Activated CD8-positive, alpha-beta memory T cell treated with anti-CD3 and anti-CD28 coated beads, Interleukin-2, amount 10 ng/mL, durations not matched to agents 7 days and 5 days (primary cell): ENCODE results near the gene SIN3B. TPM values are rescaled to one million over a fixed set of nuclear protein-coding genes. Genes with fewer than 3 reads are reported as not detected.
A peak's percentile ranks its signal among the peaks of the same experiment; 100 is the strongest.

Experiments
- ATAC-seq: fragments of 150-1000 bp; cut with Tn5 transposase; one replicate; pipeline ENCODE4 v1.10.0; 2021; ENCODE audit warnings: moderate library complexity
- CTCF ChIA-PET: fragments of 350-600 bp; sonication (Branson Sonifier 250); formaldehyde crosslinking; loops from one replicate; lab custom pipeline; 2021; ENCODE audit warnings: antibody characterized with exemption; lab: Charles Lee
- DNase-seq: peaks from one replicate; pipeline ENCODE4 v3.0.0-alpha.2; 2020
- H3K27ac Mint-ChIP-seq: one replicate; pipeline ENCODE4 v1.8.0; 2021; ENCODE audit warnings: mild to moderate bottlenecking, mixed read lengths
- H3K27me3 Mint-ChIP-seq: one replicate; pipeline ENCODE4 v1.8.0; 2021; ENCODE audit warnings: mixed read lengths
- H3K36me3 Mint-ChIP-seq: one replicate; pipeline ENCODE4 v1.8.0; 2021; ENCODE audit warnings: mild to moderate bottlenecking, mixed read lengths
- H3K4me1 Mint-ChIP-seq: one replicate; pipeline ENCODE4 v1.8.0; 2021; ENCODE audit warnings: mixed read lengths
- H3K4me3 Mint-ChIP-seq: one replicate; pipeline ENCODE4 v1.8.0; 2021; ENCODE audit warnings: mild to moderate bottlenecking, moderate library complexity, mixed read lengths
- H3K9me3 Mint-ChIP-seq: one replicate; pipeline ENCODE4 v1.8.0; 2022; ENCODE audit warnings: low read depth, mixed read lengths
- total RNA-seq, 2 experiments: library from RNA; stranded (reverse); gene quantifications; one replicate each; pipeline ENCODE4 v1.2.3, GENCODE V29; 2021

The SIN3B gene
- total RNA-seq, 2 experiments from 2014 or later, result 29.1 to 30.5 TPM

- Mint-ChIP-seq H3K27me3 (no peaks in the 10 kb centered on the region), H3K27ac (no peak overlapping the region)
- no peak for ATAC-seq
These were observed 47.7 kb downstream of the SIN3B start for GRCh38 chr19:16876904-16877361.

GRCh38 chr19:16877581-16877980 is 48.4 kb downstream of the SIN3B start:
- no peak overlapping the region for H3K27ac Mint-ChIP-seq
- H3K36me3 Mint-ChIP-seq, result peaks cover 77% of the 10 kb centered on the region
- no peak overlapping the region for H3K4me3 Mint-ChIP-seq
- H3K9me3 Mint-ChIP-seq, result peaks cover 21% of the 10 kb centered on the region
- no peak for ATAC-seq
- no peak for DNase-seq
- H3K27me3 Mint-ChIP-seq, result no peaks in the 10 kb centered on the region
- CTCF ChIA-PET, result no interaction called here
- peaks cover 20% of the 10 kb centered on the region for H3K4me1 Mint-ChIP-seq

More at GRCh38 chr19:16876904-16877361, 47.7 kb downstream of the SIN3B start:
- Mint-ChIP-seq H3K4me1 (peaks cover 20% of the 10 kb centered on the region), H3K36me3 (peaks cover 78% of the 10 kb centered on the region), H3K9me3 (peaks cover 17% of the 10 kb centered on the region), H3K4me3 (no peak overlapping the region)
- DNase-seq, result no peak
- CTCF ChIA-PET, result no interaction called here

GRCh38 chr19:16878181-16878965 is 49.2 kb downstream of the SIN3B start:
- Mint-ChIP-seq H3K27me3 (no peaks in the 10 kb centered on the region), H3K4me1 (peaks cover 23% of the 10 kb centered on the region), H3K4me3 (no peak overlapping the region), H3K27ac (no peak overlapping the region), H3K36me3 (peaks cover 72% of the 10 kb centered on the region), H3K9me3 (peaks cover 26% of the 10 kb centered on the region)
- CTCF ChIA-PET, result no interaction called here
- ATAC-seq (no peak), DNase-seq (no peak)

- Mint-ChIP-seq H3K4me3 (no peak overlapping the region), H3K4me1 (peaks cover 21% of the 10 kb centered on the region), H3K9me3 (peaks cover 16% of the 10 kb centered on the region), H3K27me3 (no peaks in the 10 kb centered on the region), H3K27ac (no peak overlapping the region), H3K36me3 (peaks cover 54% of the 10 kb centered on the region)
- ATAC-seq (no peak), DNase-seq (no peak)
- CTCF ChIA-PET, result no interaction called here
These were observed 51.8 kb downstream of the SIN3B start for GRCh38 chr19:16880884-16881554.

- Mint-ChIP-seq H3K27ac (no peak overlapping the region), H3K9me3 (peaks cover 16% of the 10 kb centered on the region), H3K4me1 (peaks cover 14% of the 10 kb centered on the region), H3K4me3 (no peak overlapping the region), H3K36me3 (peaks cover 45% of the 10 kb centered on the region), H3K27me3 (no peaks in the 10 kb centered on the region)
- DNase-seq (no peak), ATAC-seq (no peak)
- CTCF ChIA-PET, result no interaction called here
These were observed 52.9 kb downstream of the SIN3B start for GRCh38 chr19:16882146-16882545.

GRCh38 chr19:16883522-16883921 is 54.3 kb downstream of the SIN3B start:
- H3K27me3 Mint-ChIP-seq, result no peaks in the 10 kb centered on the region

GRCh38 chr19:16885166-16885565 is 56.0 kb downstream of the SIN3B start:
- Mint-ChIP-seq H3K27me3 (no peaks in the 10 kb centered on the region), H3K27ac (no peak overlapping the region), H3K36me3 (peaks cover 19% of the 10 kb centered on the region), H3K4me1 (peaks cover 31% of the 10 kb centered on the region), H3K4me3 (no peak overlapping the region), H3K9me3 (peaks cover 16% of the 10 kb centered on the region)
- no peak for ATAC-seq
- CTCF ChIA-PET, result no interaction called here
- DNase-seq, result no peak

More at GRCh38 chr19:16883522-16883921, 54.3 kb downstream of the SIN3B start:
- no peak overlapping the region for H3K27ac Mint-ChIP-seq
- H3K4me1 Mint-ChIP-seq, result peaks cover 21% of the 10 kb centered on the region
- no peak for DNase-seq
- CTCF ChIA-PET, result no interaction called here
- peaks cover 33% of the 10 kb centered on the region for H3K36me3 Mint-ChIP-seq
- ATAC-seq, result peak; percentile 20
- H3K4me3 Mint-ChIP-seq, result no peak overlapping the region
- peaks cover 16% of the 10 kb centered on the region for H3K9me3 Mint-ChIP-seq

- Mint-ChIP-seq H3K36me3 (peaks cover 9% of the 10 kb centered on the region), H3K27ac (no peak overlapping the region), H3K9me3 (peaks cover 9% of the 10 kb centered on the region), H3K27me3 (no peaks in the 10 kb centered on the region), H3K4me1 (peaks cover 31% of the 10 kb centered on the region), H3K4me3 (no peak overlapping the region)
- ATAC-seq (no peak), DNase-seq (no peak)
- CTCF ChIA-PET, result no interaction called here
These were observed 57.2 kb downstream of the SIN3B start for GRCh38 chr19:16886305-16886880.

- no peak for DNase-seq
- no peak for ATAC-seq
- Mint-ChIP-seq H3K4me1 (peaks cover 36% of the 10 kb centered on the region), H3K36me3 (peaks cover 2% of the 10 kb centered on the region), H3K27ac (no peak overlapping the region), H3K4me3 (no peak overlapping the region), H3K9me3 (peaks cover 4% of the 10 kb centered on the region), H3K27me3 (peaks cover 5% of the 10 kb centered on the region)
- CTCF ChIA-PET, result interaction anchor here (1.8 kb wide), 1 partner anchor 12 kb away, joined by 6 read pairs; no protein-coding TSS in a partner anchor
These were observed 58.4 kb downstream of the SIN3B start for GRCh38 chr19:16887353-16888265.

GRCh38 chr19:16888629-16889365 is 59.6 kb downstream of the SIN3B start, which contains the start of gene F2RL3:
F2RL3 (plus strand) TSS chr19:16888999; CDS start chr19:16889190, 191 bp downstream.
- Mint-ChIP-seq H3K4me3 (peak within 1 kb of the TSS; percentile 30), H3K27ac (peak within 1 kb of the TSS; percentile 54), H3K4me1 (peaks cover 41% of the 10 kb centered on the region), H3K27me3 (peaks cover 15% of the 10 kb centered on the region), H3K9me3 (no peaks in the 10 kb centered on the region), H3K36me3 (no peaks in the 10 kb centered on the region)
- ATAC-seq (peak; percentile 32), DNase-seq (peak; percentile 70)
- CTCF ChIA-PET, result interaction anchor here (1.4 to 1.8 kb wide), 2 partner anchors 11 to 174 kb away, joined by 5 to 6 read pairs; no protein-coding TSS in a partner anchor

- Mint-ChIP-seq H3K4me3 (no peak overlapping the region), H3K27ac (no peak overlapping the region), H3K36me3 (no peaks in the 10 kb centered on the region), H3K4me1 (peaks cover 39% of the 10 kb centered on the region), H3K27me3 (peaks cover 22% of the 10 kb centered on the region), H3K9me3 (no peaks in the 10 kb centered on the region)
- DNase-seq (no peak), ATAC-seq (no peak)
- CTCF ChIA-PET, result interaction anchor here (1.4 to 1.8 kb wide), 2 partner anchors 10 to 175 kb away, joined by 5 to 6 read pairs; no protein-coding TSS in a partner anchor
These were observed 60.2 kb downstream of the SIN3B start for GRCh38 chr19:16889366-16889882.
